Cardiac fibroblast (primary cell): ENCODE data around the gene SLC30A9.

Experiments
- DNase-seq, 2 donors: peaks; one replicate each; pipeline versions ENCODE4 v3.0.0 to v3.0.0-alpha.2; 2010; ENCODE audit warnings: low read depth in 2 of 2
- H3K4me3 ChIP-seq, 2 donors: replicated peaks in 1 of 2; 1 replicate in 1 of 2; 2 replicates in 1 of 2; pipeline ENCODE4 v1.5.1; 2011; ENCODE audit warnings: low read depth in 2 of 2, low read length in 2 of 2, mild to moderate bottlenecking in 2 of 2, moderate library complexity in 1 of 2
- TF ChIP-seq, protein P1 (sequence below): IDR thresholded peaks from one replicate; pipeline ENCODE4 v1.5.1; 2011; ENCODE audit warnings: low read depth, mild to moderate bottlenecking, low read length, inconsistent platforms

Gene SLC30A9

DNA sequence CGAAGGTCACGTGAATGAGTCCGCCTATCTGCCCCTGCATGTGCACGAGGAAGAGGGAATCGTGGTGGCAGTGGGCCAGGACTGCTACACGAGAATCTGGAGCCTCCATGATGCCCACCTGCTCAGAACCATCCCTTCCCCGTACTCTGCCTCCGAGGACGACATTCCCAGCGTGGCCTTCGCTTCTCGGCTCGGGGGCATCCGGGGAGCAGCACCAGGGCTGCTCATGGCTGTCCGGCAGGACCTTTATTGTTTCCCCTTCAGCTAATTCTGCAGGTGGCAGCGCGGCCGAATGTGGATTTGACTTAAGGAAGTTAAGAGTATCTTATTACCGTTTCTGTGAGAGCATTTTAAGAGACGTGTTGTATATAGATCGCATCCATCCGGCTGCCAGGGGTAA, 7.6 kb upstream of the SLC30A9 start:
- H3K4me3 ChIP-seq, result no peak overlapping the region
- no peak for DNase-seq
- TF ChIP-seq, protein P1, sequence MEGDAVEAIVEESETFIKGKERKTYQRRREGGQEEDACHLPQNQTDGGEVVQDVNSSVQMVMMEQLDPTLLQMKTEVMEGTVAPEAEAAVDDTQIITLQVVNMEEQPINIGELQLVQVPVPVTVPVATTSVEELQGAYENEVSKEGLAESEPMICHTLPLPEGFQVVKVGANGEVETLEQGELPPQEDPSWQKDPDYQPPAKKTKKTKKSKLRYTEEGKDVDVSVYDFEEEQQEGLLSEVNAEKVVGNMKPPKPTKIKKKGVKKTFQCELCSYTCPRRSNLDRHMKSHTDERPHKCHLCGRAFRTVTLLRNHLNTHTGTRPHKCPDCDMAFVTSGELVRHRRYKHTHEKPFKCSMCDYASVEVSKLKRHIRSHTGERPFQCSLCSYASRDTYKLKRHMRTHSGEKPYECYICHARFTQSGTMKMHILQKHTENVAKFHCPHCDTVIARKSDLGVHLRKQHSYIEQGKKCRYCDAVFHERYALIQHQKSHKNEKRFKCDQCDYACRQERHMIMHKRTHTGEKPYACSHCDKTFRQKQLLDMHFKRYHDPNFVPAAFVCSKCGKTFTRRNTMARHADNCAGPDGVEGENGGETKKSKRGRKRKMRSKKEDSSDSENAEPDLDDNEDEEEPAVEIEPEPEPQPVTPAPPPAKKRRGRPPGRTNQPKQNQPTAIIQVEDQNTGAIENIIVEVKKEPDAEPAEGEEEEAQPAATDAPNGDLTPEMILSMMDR, result no peak

DNA sequence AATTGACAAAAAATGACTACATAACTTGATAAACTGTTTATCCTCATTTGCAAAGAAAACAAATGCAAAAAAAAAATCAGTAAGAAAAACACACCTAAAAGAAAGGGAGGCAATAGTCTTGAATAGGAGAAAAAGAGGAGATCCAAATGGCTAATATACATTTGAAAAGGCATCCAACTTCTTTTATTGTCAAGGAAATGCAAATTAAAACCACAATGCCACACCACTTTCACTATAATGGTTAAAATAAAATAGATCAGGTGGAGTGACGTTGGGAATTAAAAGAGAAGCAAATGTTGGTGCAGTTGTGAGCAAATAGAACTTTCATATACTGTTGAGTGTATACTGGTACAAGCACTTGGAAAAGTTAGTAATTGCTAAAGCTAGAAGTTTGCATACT, 5.2 kb upstream of the SLC30A9 start:
- TF ChIP-seq, protein P1, result no peak
- H3K4me3 ChIP-seq, result no peak overlapping the region
- DNase-seq, result no peak

DNA sequence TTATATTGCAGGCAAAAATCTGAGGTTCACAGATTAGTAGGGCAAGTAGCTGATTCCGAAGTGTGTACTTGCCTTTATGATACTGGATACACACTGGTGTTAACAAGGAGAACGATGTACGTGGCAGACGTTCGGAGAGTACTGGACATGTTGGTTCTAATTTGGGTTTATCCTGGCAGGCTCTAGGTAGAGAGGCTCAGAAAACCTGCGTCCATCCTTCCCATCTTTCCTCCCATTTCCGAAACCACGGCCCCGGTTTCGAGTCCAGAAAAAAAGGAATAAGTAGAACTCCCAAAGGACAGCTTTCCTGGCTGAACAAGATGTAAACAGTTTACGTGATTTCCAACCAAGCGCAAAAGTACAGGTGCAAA, 351 bp upstream of the SLC30A9 start:
- no peak for DNase-seq
- TF ChIP-seq, protein P1, result no peak
- peak overlapping the region; percentile 85 to 91 for H3K4me3 ChIP-seq

DNA sequence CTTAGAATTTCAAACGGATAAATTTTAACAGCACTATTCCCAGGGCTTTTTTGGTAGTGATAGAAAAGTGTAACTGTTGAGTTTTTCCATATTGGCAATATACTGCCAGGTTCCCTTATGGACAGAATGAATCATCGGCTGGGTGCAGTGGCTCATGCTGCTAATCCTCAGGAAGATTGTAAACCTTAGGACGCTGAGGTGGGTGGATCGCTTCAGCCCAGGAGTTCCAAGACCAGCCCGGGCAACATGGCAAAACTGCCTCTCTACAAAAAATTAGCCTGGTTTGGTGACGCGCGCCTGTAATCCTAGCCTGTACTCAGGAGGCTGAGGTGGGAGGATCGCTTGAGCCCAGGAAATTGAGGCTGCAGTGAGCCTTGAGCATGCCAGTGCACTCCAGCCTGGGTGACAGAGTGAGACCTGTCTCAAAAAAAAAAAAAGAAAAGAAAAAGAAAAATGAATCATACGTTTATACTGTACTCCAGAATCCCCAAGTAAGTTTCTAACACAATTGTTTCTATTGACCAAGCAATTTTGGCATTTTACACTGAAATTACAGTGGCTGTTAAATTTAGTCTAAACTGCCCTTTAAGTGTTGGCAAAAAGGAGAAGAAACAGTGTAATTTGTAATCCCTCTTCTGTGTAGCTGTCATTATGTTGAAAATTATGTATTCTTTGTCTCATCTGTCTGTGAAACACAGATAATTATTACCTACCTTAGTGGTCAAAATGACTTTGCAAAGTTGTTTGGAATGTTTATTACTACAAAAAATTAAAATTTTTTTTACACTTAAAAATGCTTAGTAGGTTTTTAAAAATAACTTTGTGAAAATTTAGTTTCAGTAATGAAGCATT, 1.8 kb downstream of the SLC30A9 start:
- H3K4me3 ChIP-seq, result no peak overlapping the region
- TF ChIP-seq, protein P1, result no peak
- DNase-seq, result peak in 1 of 2 donors; percentile 15

DNA sequence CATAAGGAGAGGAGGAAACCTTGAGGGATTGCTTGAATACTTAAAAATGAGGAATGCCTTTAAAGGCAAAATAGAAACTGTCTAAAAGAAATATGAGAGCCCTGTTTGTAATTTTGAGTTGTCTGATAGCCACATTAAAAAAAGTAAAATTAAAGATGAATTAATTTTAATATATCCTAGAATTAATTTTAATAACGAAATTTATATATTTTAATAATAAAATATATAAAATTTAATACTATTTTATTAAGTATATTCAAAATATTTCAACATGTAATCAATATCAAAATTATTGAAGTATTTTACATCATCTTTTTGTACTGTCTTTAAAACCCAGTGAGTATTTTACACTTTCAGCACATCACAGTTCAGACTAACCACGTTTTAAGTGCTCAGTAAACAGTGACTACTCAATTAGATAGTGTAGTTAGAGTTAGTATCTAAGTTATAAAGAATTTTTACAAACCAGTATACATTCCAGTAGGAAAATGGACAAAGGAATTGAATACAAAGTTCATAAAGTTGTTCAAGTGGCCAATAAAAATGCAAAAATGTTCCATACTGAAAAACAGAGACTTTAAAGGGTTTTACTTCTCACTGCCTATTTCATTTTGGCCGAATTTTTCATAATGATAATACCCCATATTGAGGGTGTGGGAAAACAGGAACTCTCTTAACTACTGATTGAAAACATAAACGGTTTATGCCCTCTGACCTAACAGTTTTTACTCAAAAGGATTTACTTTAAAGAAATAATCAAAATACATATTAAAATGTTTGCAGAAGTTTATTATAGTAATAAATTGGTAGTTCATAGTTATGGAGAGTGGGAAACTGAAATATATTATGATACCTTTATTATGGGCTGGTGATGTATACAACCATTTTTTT, 2.9 kb downstream of the SLC30A9 start:
- H3K4me3 ChIP-seq, result no peak overlapping the region
- DNase-seq, result no peak
- TF ChIP-seq, protein P1, result no peak

DNA sequence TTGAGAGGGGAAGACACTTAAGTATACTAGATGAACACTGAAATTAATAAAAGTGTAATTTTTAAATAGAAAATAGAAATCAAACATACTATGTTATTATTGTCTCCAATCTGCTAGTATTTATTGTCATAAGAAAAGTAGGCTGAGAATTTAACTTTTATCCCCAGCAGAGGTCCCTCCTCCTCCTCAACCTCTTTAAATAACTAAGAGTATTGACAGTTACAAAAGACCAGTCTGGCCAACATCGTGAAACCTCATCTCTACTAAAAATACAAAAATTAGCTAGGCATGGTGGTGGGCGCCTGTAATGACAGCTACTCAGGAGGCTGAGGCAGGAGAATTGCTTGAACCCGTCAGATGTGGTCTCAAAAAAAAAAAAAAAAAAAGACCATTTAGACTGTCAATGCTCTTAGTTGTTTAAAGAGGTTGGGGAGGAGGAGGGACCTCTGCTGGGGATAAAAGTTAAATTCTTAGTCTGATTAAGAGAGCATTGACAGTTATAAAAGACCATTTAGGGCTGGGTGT, 4.2 kb downstream of the SLC30A9 start:
- TF ChIP-seq, protein P1, result no peak
- DNase-seq, result no peak
- H3K4me3 ChIP-seq, result no peak overlapping the region
